ENCODE results near the gene PHGDH. TPM values are rescaled to one million over a fixed set of nuclear protein-coding genes. Genes with fewer than 3 reads are reported as not detected.
A peak's percentile ranks its signal among the peaks of the same experiment; 100 is the strongest.

Gene PHGDH
- 10 to 100 TPM; 24.3 to 68.7 TPM for polyA plus RNA-seq

DNA sequence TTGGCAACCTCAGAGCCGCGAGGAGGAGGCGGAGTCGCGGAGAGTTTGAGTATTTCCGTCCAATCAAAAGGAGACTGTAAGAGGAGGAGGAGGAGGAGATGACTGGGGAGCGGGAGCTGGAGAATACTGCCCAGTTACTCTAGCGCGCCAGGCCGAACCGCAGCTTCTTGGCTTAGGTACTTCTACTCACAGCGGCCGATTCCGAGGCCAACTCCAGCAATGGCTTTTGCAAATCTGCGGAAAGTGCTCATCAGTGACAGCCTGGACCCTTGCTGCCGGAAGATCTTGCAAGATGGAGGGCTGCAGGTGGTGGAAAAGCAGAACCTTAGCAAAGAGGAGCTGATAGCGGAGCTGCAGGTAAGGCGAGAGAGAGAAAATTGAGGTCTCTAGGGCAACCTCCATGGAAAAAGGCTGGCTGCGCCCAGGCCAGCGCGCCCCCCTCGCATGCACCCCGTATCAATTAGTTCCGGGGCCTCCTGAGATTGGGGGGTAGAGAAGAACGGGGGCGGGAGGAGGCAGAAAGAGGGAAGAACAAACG, at the start of gene PHGDH:
Gene PHGDH, plus strand, starts transcription at position 131 of the 538 bp plus-strand sequence. Its CDS starts 89 bp downstream, at position 220.
- Histone ChIP-seq H3K27me3 (ENCODE audit: control insufficient read depth in 1 of 2, insufficient read depth in 2 of 2, low read length in 2 of 2) (no peaks in the 10 kb centered on the region), H3K4me3 (ENCODE audit: low read depth in 1 of 2, low read length in 2 of 2) (peak within 1 kb of the TSS; percentile 58 to 86), H3K27ac (ENCODE audit: low read depth in 2 of 2, low read length in 1 of 2) (peak within 1 kb of the TSS; percentile 63 to 82), H3K36me3 (ENCODE audit: control insufficient read depth in 2 of 2, insufficient read depth in 2 of 2, low read length in 1 of 2) (no peaks in the 10 kb centered on the region), H3K4me1 (ENCODE audit: control insufficient read depth in 2 of 2, insufficient read depth in 2 of 2, low read length in 1 of 2) (peaks cover 5 to 13% of the 10 kb centered on the region in 2 donors), H3K9me3 (ENCODE audit: control insufficient read depth in 2 of 2, insufficient read depth in 1 of 2, low read depth in 1 of 2, low read length in 1 of 2) (no peaks in the 10 kb centered on the region)
- 1% methylated on average over 27 of the region's 27 CpGs for WGBS, 2 donors

DNA sequence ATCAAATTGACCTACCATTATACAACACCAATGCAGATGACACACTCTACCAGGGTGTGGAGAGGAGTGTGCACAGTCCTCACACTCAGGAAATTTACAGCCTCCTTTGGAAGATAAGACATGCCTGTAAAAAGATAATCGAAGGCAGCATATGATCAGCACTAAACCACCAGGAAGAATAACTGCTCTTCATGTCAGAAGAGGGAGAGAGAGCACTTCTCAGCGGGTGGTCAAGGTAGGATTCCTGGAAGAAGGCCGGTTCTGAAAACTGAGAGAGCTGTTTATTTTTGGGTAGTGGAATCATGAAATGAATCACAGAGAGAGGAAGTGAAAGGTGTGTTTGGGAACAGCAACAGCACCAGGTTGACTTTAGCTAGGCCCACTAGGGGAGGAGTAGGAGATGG, 49.7 kb upstream of the PHGDH start:
- no peaks in the 10 kb centered on the region for H3K36me3 ChIP-seq (ENCODE audit: control insufficient read depth in 2 of 2, insufficient read depth in 2 of 2, low read length in 1 of 2)
- WGBS, 2 donors: 78% methylated on average over 3 of the region's 3 CpGs
- no peaks in the 10 kb centered on the region for H3K9me3 ChIP-seq (ENCODE audit: control insufficient read depth in 2 of 2, insufficient read depth in 1 of 2, low read depth in 1 of 2, low read length in 1 of 2)
- H3K27me3 ChIP-seq (ENCODE audit: control insufficient read depth in 1 of 2, insufficient read depth in 2 of 2, low read length in 2 of 2): no peaks in the 10 kb centered on the region
- H3K4me3 ChIP-seq (ENCODE audit: low read depth in 1 of 2, low read length in 2 of 2): no peak overlapping the region
- no peak overlapping the region for H3K27ac ChIP-seq (ENCODE audit: low read depth in 2 of 2, low read length in 1 of 2)
- H3K4me1 ChIP-seq (ENCODE audit: control insufficient read depth in 2 of 2, insufficient read depth in 2 of 2, low read length in 1 of 2): no peaks in the 10 kb centered on the region

DNA sequence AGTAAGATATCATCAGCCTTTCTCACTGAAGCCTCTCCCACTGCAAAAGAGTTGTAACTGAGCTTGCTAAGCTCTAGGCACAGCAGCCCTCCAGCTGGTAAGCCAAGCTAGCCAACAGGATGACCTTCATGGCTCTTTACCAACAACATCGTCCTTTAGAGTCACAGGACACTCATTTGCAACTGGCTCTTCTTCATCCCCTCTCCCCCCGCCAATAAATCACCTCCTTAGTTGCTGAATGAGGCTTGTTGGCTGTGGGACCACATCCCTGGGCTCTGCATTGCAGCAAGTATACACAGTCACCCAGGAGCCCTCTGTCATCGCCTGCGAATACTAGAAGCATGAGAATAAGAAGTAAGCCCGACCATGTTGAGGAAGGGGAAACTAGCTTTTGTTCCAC, 47.7 kb upstream of the PHGDH start:
- Histone ChIP-seq H3K27ac (ENCODE audit: low read depth in 2 of 2, low read length in 1 of 2) (no peak overlapping the region), H3K4me3 (ENCODE audit: low read depth in 1 of 2, low read length in 2 of 2) (no peak overlapping the region), H3K9me3 (ENCODE audit: control insufficient read depth in 2 of 2, insufficient read depth in 1 of 2, low read depth in 1 of 2, low read length in 1 of 2) (no peaks in the 10 kb centered on the region), H3K36me3 (ENCODE audit: control insufficient read depth in 2 of 2, insufficient read depth in 2 of 2, low read length in 1 of 2) (no peaks in the 10 kb centered on the region), H3K4me1 (ENCODE audit: control insufficient read depth in 2 of 2, insufficient read depth in 2 of 2, low read length in 1 of 2) (no peaks in the 10 kb centered on the region), H3K27me3 (ENCODE audit: control insufficient read depth in 1 of 2, insufficient read depth in 2 of 2, low read length in 2 of 2) (no peaks in the 10 kb centered on the region)
- 76 to 80% methylated on average over 5 of the region's 5 CpGs for WGBS, 2 donors

DNA sequence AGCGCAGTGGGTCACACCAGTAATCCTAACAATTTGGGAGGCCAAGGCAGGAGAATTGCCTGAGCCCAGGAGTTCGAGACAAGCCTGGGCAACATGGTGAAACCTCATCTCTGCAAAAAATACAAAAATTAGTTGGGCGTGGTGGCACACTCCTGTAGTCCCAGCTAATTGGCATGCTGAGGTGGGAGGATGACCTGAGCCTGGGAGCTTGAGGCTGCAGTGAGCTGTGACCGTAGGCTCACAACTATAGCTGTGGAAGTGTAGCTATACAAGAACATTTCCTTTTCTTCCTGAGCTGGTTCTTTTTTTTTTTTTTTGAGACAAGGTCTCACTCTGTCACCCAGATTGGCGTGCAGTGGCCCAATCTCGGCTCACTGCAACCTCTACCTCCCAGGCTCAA, 44.6 kb upstream of the PHGDH start:
- Histone ChIP-seq H3K27ac (ENCODE audit: low read depth in 2 of 2, low read length in 1 of 2) (no peak overlapping the region), H3K4me3 (ENCODE audit: low read depth in 1 of 2, low read length in 2 of 2) (no peak overlapping the region), H3K27me3 (ENCODE audit: control insufficient read depth in 1 of 2, insufficient read depth in 2 of 2, low read length in 2 of 2) (no peaks in the 10 kb centered on the region), H3K9me3 (ENCODE audit: control insufficient read depth in 2 of 2, insufficient read depth in 1 of 2, low read depth in 1 of 2, low read length in 1 of 2) (no peaks in the 10 kb centered on the region), H3K36me3 (ENCODE audit: control insufficient read depth in 2 of 2, insufficient read depth in 2 of 2, low read length in 1 of 2) (no peaks in the 10 kb centered on the region), H3K4me1 (ENCODE audit: control insufficient read depth in 2 of 2, insufficient read depth in 2 of 2, low read length in 1 of 2) (no peaks in the 10 kb centered on the region)
- 85 to 86% methylated on average over 6 of the region's 6 CpGs for WGBS, 2 donors

DNA sequence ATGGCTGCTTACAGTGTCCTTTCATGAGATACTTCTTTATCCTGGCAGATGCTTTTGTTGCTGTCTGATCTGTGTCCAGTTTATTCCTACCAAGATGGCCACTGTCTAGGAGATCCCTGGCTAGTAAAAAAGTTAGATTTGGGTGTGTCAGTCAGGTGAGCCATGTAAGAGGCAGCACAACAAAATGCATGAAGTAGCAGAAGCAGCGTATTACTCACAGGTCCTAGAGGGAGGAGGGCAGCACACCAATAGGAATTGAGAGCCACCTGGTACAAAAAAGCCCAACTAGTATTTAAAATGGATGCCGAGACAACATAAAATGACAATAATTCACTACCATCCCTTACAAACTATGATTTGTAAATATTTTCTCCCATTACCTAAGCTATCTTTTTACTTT, 40.8 kb upstream of the PHGDH start:
- H3K36me3 ChIP-seq (ENCODE audit: control insufficient read depth in 2 of 2, insufficient read depth in 2 of 2, low read length in 1 of 2): no peaks in the 10 kb centered on the region
- no peak overlapping the region for H3K4me3 ChIP-seq (ENCODE audit: low read depth in 1 of 2, low read length in 2 of 2)
- 92 to 93% methylated on average over 2 of the region's 2 CpGs for WGBS, 2 donors
- H3K27me3 ChIP-seq (ENCODE audit: control insufficient read depth in 1 of 2, insufficient read depth in 2 of 2, low read length in 2 of 2): no peaks in the 10 kb centered on the region
- no peaks in the 10 kb centered on the region for H3K4me1 ChIP-seq (ENCODE audit: control insufficient read depth in 2 of 2, insufficient read depth in 2 of 2, low read length in 1 of 2)
- H3K27ac ChIP-seq (ENCODE audit: low read depth in 2 of 2, low read length in 1 of 2): no peak overlapping the region
- no peaks in the 10 kb centered on the region for H3K9me3 ChIP-seq (ENCODE audit: control insufficient read depth in 2 of 2, insufficient read depth in 1 of 2, low read depth in 1 of 2, low read length in 1 of 2)

DNA sequence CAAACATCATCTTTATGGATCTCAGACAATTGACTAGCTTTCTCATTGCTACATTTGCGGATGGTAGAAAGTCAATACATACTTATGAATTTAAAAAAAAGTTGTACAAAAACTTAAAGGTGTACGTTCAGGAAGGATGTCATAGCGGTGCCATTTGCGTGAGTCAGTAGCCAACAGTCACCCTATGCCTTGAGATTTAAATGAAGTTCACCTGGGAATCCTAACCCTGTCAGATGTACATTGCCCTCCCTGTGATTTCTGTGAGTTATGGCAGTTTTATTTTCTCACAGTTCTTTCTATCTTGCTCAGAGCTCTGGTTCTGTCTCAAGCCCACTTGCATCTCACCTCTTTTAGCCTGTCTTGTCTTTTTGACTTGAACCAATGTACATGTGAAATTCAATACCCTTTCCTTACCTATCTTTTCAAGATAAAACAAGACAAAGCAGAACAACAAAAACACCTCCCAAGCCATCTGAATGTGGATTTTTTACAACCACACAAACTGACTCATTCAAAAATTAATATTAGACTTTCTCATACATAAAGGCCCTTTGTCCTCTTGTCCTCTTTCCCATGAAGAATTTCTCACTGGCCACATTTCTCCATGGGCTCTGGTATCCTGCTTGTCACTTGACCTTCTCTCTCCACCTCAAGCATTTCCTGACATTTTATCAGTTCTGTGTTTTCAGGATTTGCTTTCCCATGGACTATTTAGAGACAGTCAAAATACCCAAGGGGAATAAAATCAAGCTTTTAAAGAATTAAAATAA, 38.4 kb upstream of the PHGDH start:
- Histone ChIP-seq H3K27ac (ENCODE audit: low read depth in 2 of 2, low read length in 1 of 2) (no peak overlapping the region), H3K9me3 (ENCODE audit: control insufficient read depth in 2 of 2, insufficient read depth in 1 of 2, low read depth in 1 of 2, low read length in 1 of 2) (no peaks in the 10 kb centered on the region), H3K4me1 (ENCODE audit: control insufficient read depth in 2 of 2, insufficient read depth in 2 of 2, low read length in 1 of 2) (no peaks in the 10 kb centered on the region), H3K27me3 (ENCODE audit: control insufficient read depth in 1 of 2, insufficient read depth in 2 of 2, low read length in 2 of 2) (no peaks in the 10 kb centered on the region), H3K36me3 (ENCODE audit: control insufficient read depth in 2 of 2, insufficient read depth in 2 of 2, low read length in 1 of 2) (no peaks in the 10 kb centered on the region), H3K4me3 (ENCODE audit: low read depth in 1 of 2, low read length in 2 of 2) (no peak overlapping the region)
- 92 to 94% methylated on average over 4 of the region's 4 CpGs for WGBS, 2 donors

DNA sequence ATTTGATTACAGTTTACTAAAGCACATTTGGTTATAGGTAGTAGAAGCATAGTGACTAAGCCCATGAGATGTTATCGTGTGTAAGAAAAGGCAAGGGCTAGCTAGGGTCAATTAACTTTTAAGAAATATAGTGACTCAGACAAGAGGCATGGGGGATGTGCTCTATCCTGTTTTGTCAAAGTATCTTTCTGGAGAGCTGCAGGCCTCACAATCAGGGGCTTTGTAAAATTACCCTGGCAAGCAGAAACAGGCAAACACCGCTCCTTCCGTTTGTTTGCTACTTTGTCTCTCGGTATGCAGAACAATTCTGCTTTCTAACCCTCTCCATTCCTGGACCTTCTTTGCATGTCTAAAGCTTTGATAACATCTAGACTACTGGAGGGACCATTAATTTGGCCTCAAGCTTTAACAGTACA, 37.6 kb upstream of the PHGDH start:
- H3K4me1 ChIP-seq (ENCODE audit: control insufficient read depth in 2 of 2, insufficient read depth in 2 of 2, low read length in 1 of 2): no peaks in the 10 kb centered on the region
- H3K9me3 ChIP-seq (ENCODE audit: control insufficient read depth in 2 of 2, insufficient read depth in 1 of 2, low read depth in 1 of 2, low read length in 1 of 2): no peaks in the 10 kb centered on the region
- no peaks in the 10 kb centered on the region for H3K27me3 ChIP-seq (ENCODE audit: control insufficient read depth in 1 of 2, insufficient read depth in 2 of 2, low read length in 2 of 2)
- no peaks in the 10 kb centered on the region for H3K36me3 ChIP-seq (ENCODE audit: control insufficient read depth in 2 of 2, insufficient read depth in 2 of 2, low read length in 1 of 2)
- H3K27ac ChIP-seq (ENCODE audit: low read depth in 2 of 2, low read length in 1 of 2): no peak overlapping the region
- 59 to 65% methylated on average over 4 of the region's 4 CpGs for WGBS, 2 donors
- H3K4me3 ChIP-seq (ENCODE audit: low read depth in 1 of 2, low read length in 2 of 2): no peak overlapping the region

DNA sequence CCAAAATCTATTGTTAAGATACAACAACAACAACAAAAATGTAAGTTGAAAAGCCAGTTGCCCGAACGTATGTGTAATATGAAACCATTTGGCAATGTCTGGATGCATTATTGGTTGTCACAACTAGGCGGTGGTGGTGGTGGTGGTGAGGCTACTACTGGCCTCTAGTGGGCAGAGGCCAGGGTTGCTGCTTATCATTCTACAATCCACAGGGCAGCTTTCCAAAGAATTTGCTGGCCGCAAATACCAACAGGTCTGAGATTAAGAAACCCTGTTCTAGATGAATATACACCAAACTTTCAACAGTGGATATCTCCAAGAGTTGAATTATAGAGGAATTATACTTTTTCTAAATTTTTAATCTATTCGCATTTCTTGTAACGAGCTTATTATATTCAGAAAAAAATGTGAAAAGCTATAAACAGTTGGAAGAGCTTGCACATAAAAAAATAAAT, 36.9 kb upstream of the PHGDH start:
- no peak overlapping the region for H3K27ac ChIP-seq (ENCODE audit: low read depth in 2 of 2, low read length in 1 of 2)
- no peaks in the 10 kb centered on the region for H3K4me1 ChIP-seq (ENCODE audit: control insufficient read depth in 2 of 2, insufficient read depth in 2 of 2, low read length in 1 of 2)
- H3K36me3 ChIP-seq (ENCODE audit: control insufficient read depth in 2 of 2, insufficient read depth in 2 of 2, low read length in 1 of 2): no peaks in the 10 kb centered on the region
- H3K9me3 ChIP-seq (ENCODE audit: control insufficient read depth in 2 of 2, insufficient read depth in 1 of 2, low read depth in 1 of 2, low read length in 1 of 2): no peaks in the 10 kb centered on the region
- 32 to 43% methylated on average over 6 of the region's 6 CpGs for WGBS, 2 donors
- H3K4me3 ChIP-seq (ENCODE audit: low read depth in 1 of 2, low read length in 2 of 2): no peak overlapping the region
- H3K27me3 ChIP-seq (ENCODE audit: control insufficient read depth in 1 of 2, insufficient read depth in 2 of 2, low read length in 2 of 2): no peaks in the 10 kb centered on the region

DNA sequence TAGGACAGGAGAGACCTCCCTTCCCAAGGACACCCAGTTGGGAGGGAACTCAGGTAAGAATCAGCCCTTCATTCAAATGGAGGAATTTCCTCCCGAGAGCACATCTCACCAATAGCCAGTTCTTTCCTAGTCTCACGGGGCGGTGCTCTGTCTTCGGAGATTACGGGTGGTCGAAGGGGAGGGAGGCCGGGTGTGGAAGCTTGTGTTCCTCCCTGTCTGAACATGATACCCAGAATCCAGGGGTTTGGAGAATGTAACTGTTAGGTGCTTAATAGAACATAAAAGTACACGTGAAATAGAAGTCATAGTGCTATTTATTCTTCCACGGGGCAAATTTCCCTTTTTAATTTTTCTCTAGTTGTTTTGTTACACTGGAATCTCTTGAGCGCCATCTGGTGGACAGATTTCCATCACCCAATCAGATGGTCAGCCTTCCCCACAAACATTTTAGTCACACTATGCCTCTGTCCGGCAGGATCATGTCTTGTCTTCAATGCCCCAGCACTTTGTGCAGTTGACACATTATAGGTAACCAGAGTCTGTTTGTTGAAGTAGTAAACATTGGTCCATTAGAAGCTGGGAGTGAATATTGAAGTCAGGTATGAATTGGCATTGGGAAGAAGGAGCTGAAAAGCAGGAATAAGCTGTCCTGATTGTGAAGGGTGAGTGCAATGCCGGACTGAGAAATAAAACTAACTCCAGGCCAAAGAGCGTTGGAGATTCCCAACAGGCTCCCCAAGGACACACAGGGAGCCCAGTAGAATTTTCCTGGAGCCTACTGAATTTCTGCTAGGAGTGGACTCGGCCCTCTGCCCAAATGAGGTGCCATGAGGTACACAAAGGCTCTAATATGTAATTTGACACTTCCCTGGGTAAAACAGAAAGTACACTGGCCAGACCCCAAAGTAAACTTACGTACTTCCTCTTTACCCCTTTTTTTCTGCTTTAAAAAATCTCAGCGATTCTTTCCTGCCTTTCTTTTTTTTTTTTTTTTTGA, 36.1 kb upstream of the PHGDH start:
- peak overlapping the region; percentile 8 to 78 for H3K27ac ChIP-seq (ENCODE audit: low read depth in 2 of 2, low read length in 1 of 2)
- H3K4me3 ChIP-seq (ENCODE audit: low read depth in 1 of 2, low read length in 2 of 2): peak overlapping the region; percentile 26 to 51
- H3K4me1 ChIP-seq (ENCODE audit: control insufficient read depth in 2 of 2, insufficient read depth in 2 of 2, low read length in 1 of 2): no peaks in the 10 kb centered on the region
- WGBS, 2 donors: 12 to 18% methylated on average over 16 of the region's 16 CpGs
- H3K9me3 ChIP-seq (ENCODE audit: control insufficient read depth in 2 of 2, insufficient read depth in 1 of 2, low read depth in 1 of 2, low read length in 1 of 2): no peaks in the 10 kb centered on the region
- H3K36me3 ChIP-seq (ENCODE audit: control insufficient read depth in 2 of 2, insufficient read depth in 2 of 2, low read length in 1 of 2): no peaks in the 10 kb centered on the region
- H3K27me3 ChIP-seq (ENCODE audit: control insufficient read depth in 1 of 2, insufficient read depth in 2 of 2, low read length in 2 of 2): no peaks in the 10 kb centered on the region

Measured in esophagus (tissue), 2 donors.